Kidney tubule cell (primary cell): ENCODE data around the gene PIBF1.
"Not testable (repeated sequence)": the region's sequence is repeated elsewhere in the genome, so short reads cannot be mapped to it uniquely, and the experiment has no call there.

Experiments
- DNase-seq: peaks from one replicate; pipeline ENCODE4 v3.0.0-alpha.2; 2018; ENCODE audit warnings: low spot score

Gene PIBF1

DNA sequence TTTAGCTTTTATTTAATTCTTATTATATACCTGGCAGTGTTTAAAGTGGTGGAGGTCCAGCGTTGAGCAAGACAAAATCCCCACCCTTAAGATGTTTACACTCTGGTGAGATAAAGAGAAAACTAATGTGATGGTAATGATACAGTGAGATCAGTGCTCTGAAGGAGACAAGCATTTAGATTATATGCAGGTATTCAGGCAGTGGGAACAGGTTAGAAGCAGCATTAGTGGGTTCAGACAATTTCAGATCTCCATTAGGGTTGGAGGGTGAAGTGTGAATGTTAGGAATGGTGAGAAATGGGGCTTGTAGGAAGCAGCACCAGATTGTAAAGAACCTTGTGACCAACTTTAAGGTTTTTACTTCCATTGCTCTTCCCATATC lies 39.0 kb downstream of the PIBF1 start:
- DNase-seq: no peak

DNA sequence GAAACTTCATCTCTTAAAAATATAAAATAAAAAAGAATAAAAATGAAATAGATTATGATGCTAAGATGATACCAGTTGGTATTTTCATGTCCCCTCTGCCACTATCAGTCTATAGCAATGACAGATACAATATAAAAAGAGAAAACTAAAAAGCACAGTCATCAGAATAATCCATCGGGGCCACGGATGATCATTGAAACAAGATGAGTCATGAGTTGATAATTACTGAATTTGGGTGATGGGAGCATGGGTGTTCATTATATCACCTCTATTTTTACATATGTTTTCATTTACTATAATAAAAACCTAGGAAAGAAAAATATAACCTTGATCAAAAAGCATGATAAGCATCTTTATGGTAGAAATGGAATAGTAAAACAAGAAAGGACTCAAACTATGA lies 41.1 kb downstream of the PIBF1 start:
- DNase-seq: peak; percentile 17

DNA sequence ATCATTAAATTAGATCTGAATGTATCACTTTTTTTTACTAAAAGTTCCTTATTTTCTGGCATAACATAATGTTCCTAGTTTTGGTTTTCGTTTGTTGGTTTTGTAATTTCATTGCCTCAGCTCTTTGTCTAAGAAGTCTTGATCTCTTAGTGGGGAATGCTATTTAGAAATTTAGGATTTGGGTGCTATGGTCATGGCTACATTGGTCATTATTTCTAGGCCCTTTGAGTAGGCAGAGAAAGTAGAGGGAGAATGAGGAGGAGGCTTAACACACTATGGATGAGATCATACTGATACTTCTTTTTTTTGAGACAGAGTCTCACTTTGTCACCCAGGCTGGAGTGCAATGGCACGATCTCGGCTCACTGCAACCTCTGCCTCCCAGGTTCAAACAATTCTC lies 41.8 kb downstream of the PIBF1 start:
- no peak for DNase-seq

DNA sequence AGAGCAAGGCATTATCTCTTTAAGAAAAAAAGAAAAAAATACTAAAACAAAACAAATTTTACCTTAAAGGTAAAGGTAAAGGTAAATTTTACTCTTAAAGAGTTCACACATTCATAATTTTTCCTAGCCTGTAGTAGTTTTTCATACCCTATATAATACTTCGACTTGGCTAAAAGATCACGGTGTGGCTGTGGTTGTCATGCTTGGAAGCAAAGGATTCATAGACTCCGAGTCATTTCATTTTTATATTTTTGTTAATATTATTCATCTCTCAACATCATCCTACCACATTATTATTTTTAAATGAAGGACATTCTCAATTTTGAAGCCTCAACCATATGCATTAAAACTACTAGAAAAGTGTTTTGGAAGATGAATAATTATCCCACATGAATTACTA lies 52.7 kb downstream of the PIBF1 start:
- DNase-seq: no peak

DNA sequence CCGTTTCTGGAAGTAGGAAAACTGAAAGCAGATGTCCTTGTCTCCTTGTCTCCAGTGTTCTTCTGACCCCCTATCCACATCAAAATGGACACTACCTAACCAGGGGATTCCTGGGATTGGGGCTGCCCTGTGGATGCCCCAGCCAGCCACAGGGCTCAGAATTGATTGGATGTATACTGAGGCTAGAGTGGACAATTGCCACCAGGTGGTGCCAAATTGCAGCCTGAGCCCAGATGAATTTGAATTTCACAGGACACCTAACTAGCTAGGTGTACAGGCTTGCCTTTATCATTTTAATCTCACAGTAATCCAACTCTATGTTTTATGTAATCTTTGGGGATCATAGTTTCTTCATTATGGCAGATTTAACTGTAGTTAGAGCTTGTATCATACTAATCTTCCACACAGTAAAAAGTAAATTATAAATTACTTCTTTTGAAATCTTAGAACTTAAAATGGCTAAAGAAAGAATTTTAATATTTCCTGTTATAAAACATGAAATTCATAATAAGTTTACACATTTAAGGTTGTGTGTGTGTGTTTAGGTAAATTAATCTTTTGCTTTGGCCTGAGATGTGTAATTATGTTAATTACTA lies 58.0 kb downstream of the PIBF1 start:
- peak; percentile 72 for DNase-seq

DNA sequence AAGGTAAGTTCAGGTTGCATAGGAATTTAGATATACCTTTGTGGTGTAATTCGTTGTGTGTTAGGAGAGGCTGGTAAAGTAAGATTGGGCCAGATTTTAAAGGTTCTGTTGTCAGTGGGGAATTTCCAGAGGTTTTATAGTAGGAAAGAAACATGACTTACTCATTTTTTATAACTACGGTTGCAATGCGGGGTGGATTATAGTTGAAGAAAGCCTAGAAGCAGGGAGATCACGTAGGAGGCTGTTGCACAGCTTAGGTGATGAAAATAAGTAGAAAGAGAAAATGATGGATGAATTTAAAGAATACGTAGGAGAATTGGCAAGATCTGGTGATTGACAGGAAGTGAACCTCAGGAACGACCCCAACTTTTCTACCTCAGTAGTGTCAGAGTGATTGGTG lies 61.1 kb downstream of the PIBF1 start:
- DNase-seq: no peak

DNA sequence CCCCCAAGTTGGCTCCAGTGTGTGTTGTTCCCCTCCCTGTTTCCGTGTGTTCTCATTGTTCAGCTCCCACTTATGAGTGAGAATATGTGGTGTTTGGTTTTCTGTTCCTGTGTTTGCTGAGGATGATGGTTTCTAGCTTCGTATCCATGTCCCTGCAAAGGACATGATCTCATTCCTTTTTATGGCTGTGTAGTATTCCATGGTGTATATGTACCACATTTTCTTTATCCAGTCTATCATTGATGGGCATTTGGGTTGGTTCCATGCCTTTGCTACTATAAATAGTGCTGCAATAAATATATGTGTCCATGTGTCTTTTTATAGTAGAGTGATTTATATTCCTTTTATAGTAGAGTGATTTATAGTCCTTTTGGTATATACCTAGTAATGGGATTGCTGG lies 63.2 kb downstream of the PIBF1 start:
- not testable (repeated sequence) for DNase-seq

DNA sequence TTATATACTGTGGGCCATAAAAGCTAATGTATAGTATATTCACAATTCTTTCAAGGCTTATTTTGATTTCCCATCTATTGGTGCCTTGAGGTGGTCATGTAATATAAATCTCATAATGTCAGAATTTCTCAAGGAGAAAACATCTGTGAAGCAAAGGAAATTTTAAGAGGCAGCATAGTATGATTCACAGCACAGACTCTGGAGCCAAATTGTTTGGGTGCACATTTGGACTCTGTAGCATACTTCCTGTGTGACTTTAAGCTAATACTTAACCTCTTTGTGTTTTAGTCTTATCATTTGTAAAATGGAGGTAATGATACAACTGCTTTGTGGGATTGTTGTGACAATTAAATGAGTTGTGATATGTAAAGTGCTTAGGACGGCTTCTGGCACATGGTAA lies 67.6 kb downstream of the PIBF1 start:
- peak; percentile 23 for DNase-seq

DNA sequence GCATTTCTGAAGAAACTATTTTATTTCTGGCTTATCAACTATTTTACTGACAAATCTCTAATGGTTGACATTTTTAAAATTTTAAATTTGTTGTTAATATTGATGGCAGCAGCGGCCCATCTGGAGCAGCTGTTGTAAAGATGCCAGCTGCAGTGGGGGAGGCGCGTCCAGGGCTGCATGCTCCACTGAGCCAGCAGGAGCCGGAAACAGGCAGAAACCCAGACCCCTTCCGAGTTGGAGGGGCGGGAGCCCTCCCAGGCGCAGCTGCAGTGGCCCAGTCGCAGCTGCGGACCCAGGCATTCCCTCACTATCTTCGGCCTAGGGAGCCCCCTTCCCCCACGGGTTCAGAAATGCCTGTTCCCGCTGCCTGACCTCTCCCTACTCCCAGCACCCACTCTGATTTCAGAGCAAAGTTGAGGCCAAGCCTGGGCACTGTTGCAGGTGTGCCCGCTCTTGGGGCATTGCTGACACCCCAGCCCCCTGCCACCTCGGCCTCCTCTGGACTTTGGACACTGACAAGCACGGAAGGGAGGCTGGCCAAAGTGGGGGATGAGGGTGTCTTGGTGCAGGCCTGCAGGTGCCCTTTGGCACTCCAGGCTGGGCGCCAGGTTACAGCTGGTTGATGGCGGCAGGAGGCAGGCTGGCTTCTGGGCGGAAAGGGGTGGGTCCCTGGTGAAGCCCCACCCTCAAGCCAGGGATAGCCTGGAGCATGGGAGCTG lies 69.2 kb downstream of the PIBF1 start:
- peak; percentile 8 for DNase-seq

DNA sequence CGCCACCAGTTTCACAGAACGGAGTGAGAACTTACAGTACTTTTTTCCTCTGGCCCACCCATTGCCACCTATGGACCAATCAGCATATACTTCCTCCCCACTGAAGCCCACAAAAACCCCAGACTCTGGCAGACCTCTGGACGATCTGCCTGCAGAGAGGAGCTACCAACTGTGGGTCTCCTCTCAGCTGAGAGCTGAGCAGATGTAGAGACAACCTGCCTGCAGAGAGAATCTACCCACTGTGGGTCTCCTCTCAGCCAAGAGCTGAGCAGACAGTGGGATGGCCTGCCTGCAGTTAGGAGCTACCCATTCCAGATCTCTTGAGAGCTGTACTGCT lies 69.7 kb downstream of the PIBF1 start:
- peak; percentile 64 for DNase-seq

DNA sequence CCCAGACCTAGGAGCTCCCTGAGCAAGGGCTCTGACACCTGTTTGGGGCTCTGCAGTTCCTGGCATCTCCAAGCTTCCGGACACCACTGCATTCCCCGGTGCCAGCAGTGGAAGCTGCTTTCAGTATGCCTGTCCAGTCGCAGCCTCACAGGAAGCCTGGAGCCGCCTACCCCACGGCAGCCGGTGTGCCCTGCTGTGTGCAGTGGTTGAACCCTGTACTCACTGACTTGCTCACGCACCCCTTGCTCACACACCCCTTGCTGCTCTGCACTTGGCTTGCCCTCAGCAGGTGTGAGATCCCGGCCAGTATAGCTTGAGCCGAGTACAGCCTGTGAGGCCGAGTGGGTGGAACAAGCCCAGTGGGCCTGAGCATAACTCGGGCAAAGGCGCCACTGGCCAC lies 70.3 kb downstream of the PIBF1 start:
- peak; percentile 15 for DNase-seq

DNA sequence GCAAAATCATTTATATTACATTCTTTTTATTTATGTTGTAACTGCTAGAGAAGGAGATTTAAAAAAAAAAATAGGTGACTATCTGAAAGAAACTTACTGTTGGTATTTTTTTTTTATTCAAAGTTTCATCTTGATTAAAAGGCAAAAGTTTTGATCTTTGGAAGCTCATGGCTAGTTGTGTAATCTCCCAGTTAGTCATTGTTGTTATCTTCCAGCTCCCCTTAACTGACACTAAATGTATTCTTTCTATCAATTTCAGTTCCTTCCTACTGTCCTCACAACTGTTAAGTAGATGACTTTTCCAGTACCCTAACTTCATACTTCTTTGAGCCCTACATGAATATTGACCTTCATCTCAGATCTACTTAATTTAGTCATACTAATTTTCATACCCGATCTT lies 71.1 kb downstream of the PIBF1 start:
- no peak for DNase-seq

DNA sequence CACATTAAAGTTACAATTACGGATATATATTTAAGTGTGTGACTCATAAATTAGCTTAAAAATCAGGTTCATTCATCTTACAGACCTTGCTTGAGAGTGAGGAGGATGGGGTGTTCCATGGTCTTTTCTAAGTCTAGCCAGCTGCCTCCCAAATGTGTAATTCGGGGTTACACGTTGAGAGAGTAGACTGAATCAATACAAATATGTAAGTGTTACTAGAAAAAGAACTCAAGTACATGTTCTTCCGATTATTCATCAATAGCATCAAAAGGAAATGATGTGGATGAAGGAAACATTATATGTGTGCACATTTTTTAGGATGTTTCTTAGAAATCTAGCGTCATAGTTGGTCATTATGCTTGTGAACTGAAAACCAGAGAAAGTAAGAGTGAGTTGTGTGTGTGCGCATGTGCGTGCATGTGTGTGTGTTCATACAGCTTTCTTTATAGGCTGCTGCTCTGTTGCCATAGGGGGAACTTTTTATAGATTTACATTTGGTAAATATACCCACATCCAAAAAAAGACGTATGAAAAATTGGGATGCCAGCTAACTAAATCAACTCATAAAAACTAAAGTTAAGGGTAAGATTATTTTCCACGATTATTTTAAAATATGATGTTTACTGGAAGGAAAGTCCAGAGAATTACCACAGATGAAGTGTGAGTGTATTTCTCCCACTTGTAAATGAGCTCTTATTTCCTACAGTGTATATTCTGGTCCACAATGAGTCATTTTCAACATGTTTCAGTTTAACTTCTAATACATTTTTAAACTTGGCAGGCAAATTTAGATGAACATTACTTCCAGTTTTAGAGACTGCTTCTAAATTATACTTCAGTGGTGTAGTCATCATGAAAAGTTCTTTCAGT lies 82.4 kb downstream of the PIBF1 start:
- DNase-seq: no peak

DNA sequence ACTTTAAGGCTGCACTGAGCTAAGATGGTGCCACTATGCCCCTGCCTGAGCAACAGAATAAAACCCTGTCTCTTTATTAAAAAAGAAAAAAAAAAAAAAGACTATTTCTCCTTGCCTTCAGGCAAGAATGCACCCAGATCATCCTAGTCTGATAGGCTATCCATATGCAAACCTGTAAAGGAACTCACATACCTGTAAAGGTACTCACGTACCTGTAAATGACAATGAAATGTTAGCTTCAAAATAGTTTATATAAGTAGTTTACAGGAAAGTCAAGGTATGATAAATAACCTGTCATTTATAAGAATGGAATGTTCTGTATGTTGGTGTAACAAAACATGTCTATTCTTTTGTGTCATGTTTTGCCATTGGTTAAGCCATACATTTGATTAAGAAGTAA lies 86.3 kb downstream of the PIBF1 start:
- no peak for DNase-seq

DNA sequence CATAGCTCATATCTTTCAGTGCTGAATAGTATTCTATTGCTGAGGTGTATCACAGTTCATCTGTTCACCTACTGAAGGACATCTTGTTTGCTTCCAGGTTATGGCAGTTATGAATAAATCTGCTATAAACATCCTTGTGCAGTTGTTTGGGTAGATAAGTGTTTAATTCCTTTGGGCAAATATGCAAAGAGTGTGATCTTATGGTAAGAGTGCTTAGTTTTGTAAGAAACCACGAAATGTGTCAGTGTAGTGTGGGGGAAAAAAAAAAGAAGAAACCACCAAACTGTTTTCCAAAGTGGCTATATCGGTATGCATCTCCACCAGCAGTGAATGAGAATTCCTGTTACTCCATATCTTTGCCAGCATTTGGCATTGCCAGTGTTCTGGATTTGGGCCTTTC lies 93.3 kb downstream of the PIBF1 start:
- DNase-seq: no peak

DNA sequence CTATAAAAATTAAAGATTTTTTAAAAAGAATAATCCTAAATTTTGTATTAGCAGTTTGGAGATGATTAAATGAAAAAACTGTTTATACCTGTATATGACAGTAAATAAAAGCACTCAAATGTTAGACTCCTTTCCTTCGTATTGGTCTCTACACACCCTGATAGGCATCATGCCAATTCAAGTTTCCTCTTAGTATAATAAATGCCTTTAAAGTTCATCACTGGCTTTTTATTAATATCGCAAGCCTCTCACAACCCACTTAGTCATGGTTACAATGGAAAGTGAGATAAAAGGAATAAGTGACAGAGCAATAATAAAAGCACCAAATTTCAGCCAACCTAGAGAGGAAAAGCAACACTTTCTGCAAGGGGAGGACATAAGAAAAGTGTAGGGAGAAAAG lies 102.2 kb downstream of the PIBF1 start:
- no peak for DNase-seq

DNA sequence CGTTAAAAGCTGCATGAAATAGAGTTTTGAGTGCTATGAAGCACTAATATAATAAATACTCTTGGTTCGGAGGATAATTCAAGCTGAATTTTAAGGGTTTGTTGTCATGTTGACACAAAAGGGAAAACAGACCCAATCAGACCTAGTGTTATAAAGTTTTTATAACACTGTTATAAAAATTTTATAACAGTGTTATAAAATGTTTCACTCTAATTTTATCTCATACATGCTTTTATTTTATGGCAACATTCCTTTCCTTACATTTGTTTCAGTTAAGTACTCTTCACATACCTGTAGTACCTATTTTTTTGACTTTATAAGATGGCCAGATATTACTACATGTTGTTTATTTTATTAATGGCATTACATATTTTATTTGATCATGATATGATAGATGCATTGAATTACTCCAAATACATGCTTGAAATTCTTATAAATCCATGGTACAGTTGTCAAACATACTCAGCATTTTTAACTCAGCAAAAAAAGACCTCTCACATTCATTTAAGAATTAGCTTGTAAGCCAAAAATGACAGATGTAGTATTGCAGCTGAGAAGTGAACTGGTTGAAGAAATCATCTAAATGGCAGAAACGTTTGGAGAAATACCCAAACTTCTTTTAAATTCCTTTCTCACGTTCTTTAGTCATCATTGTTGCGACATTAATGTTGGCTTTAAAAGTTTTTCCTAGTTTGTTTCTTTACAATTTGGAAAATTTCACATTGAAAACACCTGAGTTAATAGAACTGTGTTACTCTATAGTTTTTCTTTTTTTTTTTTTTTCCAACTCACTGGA lies 104.5 kb downstream of the PIBF1 start:
- no peak for DNase-seq

DNA sequence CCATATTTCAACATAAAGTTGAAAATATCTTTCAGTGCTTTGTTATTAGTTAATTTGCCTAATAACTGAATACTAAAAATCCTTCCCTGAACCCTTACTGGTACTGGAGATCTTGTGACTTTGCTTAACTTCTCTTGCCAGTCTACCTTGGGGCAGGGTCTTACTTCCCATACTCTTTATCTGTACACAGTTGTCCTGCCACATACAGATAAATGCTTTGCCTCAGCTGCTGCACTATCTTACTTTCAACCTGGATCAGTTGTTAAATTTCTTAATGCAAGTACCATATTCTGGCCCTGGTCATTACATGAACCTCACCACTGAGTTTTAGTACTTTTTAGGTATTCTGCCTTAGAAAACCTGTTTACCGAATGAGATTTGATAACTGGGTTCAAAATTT lies 107.6 kb downstream of the PIBF1 start:
- no peak for DNase-seq

DNA sequence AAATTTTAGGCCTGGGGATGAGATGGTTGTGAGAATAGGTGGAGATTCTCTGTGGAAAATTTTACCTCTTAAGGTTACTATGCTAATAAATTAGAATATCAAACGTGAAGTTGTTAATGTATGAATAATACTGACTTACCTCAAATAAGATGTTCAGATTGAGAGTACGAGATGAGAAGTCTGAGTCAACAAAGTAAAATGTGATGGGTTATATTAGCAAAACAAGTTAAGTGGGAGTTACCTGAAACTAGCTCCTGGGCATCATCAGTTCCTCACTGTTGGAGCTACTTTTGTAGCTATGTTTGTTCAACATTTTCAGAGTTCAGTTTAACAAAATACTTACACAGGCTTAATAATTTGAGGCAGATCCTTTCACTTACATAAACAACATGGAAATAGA lies 108.6 kb downstream of the PIBF1 start:
- DNase-seq: no peak

DNA sequence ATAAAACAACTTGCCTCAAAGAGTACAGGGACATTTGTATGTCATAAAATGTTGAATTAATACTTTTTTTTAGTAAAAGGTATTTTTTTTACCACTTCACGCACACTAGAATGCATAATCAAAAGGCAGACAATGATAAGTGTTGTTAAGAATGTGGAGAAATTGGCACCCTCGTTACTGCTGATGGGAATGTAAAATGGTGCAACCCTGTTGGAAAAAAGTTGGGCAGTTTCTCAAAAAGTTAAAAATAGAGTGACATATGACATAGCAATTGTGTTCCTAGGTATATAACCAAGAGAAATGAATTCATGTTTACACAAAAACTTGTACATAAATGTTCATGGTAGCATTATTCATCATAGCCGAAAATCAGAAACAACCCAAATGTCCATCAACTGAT lies 109.5 kb downstream of the PIBF1 start:
- DNase-seq: no peak

DNA sequence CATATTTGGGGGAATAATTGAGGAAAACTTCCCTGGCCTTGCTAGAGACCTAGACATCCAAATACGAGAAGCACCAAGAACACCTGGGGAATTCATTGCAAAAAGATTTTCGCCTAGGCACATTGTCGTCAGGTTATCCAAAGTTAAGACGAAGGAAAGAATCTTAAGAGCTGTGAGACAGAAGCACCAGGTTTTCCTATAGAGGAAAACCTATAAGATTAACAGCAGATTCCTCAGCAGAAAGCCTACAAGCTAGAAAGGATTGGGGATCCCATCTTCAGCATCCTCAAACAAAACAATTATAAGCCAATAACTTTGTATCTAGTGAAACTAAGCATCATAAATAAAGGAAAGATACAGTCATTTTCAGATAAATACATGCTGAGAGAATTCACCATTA lies 114.9 kb downstream of the PIBF1 start:
- no peak for DNase-seq

DNA sequence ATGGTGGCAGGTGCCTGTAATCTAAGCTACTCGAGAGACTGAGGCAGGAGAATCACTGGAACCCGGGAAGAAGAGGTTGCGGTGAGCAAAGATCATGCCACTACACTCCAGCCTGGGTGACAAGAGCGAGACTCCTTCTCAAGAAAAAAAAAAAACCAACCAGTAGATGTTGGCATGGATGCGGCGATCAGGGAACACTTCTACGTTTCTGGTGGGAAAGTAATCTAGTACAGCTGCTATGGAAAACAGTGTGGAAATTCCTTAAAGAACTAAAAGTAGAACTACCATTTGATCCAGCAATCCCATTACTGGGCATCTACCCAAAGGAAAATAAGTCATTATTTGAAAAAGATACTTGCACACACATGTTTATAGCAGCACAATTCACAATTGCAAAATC lies 119.6 kb downstream of the PIBF1 start:
- not testable (repeated sequence) for DNase-seq

DNA sequence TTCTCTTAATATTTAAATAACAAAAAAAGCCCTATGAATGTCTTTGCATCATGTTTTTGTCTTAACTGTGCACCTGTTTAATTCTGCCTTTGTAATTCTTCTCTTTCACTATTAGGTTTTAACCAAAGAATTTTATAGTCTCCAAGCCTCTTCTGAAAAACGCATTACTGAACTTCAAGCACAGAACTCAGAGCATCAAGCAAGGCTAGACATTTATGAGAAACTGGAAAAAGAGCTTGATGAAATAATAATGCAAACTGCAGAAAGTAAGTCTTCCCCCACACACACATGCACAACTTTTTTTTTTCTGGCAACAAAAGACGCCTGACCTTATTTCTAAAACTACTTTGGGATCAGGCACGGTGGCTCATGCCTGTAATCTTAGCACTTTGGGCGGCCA lies 126.5 kb downstream of the PIBF1 start:
- DNase-seq: no peak
